ENCODE data around the gene ZNF281. TPM values are rescaled to one million over a fixed set of nuclear protein-coding genes. Genes with fewer than 3 reads are reported as not detected.

ZNF281 gene
- total RNA-seq, 1 experiment from 2014 or later: 47.7 TPM

GRCh38 chr1:200406161-200406797 lies 3.6 kb downstream of the ZNF281 start (continued):
- TF ChIP-seq KAT7 (CRISPR knock-in tag; IDR thresholded peaks at IDR 0.05; ENCODE audit: borderline replicate concordance) (no peak), USF2 (CRISPR knock-in tag; IDR thresholded peaks at IDR 0.05) (no peak), ERG (CRISPR knock-in tag; IDR thresholded peaks at IDR 0.05) (no peak)

- DNase-seq (ENCODE audit: low spot score) (no peak), ATAC-seq (no peak)
- TF ChIP-seq MAX (CRISPR knock-in tag; IDR thresholded peaks at IDR 0.05): no peak
- no peak for TF ChIP-seq E2F1 (CRISPR knock-in tag; IDR thresholded peaks at IDR 0.05)
- TF ChIP-seq NR3C1 (CRISPR knock-in tag; conservative IDR thresholded peaks at IDR 0.05; ENCODE audit: low read depth): no peak
- TF ChIP-seq ZNF263 (CRISPR knock-in tag; IDR thresholded peaks at IDR 0.05; ENCODE audit: low read depth): no peak
- no peak overlapping the region for H3K27ac Mint-ChIP-seq
- H3K4me1 Mint-ChIP-seq: peaks cover 77% of the 10 kb centered on the region
- H3K27me3 Mint-ChIP-seq (ENCODE audit: low read depth): no peaks in the 10 kb centered on the region
- peak overlapping the region; percentile 97 for H3K4me3 Mint-ChIP-seq
- ChIA-PET CTCF (no interaction called here), POLR2A (no interaction called here)
- H3K9me3 Mint-ChIP-seq: no peaks in the 10 kb centered on the region
- H3K36me3 Mint-ChIP-seq: peaks cover 52% of the 10 kb centered on the region
Measured at GRCh38 chr1:200405264-200405663, 4.6 kb downstream of the ZNF281 start.

- peaks cover 77% of the 10 kb centered on the region for H3K4me1 Mint-ChIP-seq
- H3K27ac Mint-ChIP-seq: peak overlapping the region; percentile 7; the same call in 1 of the 2 replicates
- H3K27me3 Mint-ChIP-seq (ENCODE audit: low read depth): no peaks in the 10 kb centered on the region
- H3K9me3 Mint-ChIP-seq: no peaks in the 10 kb centered on the region
- ChIA-PET CTCF (interaction anchor here (1.1 kb wide), 1 partner anchor 125 kb away, joined by 4 read pairs; no protein-coding TSS in a partner anchor), POLR2A (no interaction called here)
- ATAC-seq: no peak
- no peak overlapping the region; the same call in 1 of the 2 replicates for H3K4me3 Mint-ChIP-seq
- H3K36me3 Mint-ChIP-seq: peaks cover 28% of the 10 kb centered on the region
- no peak for DNase-seq (ENCODE audit: low spot score)
- TF ChIP-seq NFATC4 (CRISPR knock-in tag; IDR thresholded peaks at IDR 0.05): no peak
- no peak for TF ChIP-seq ZNF671 (CRISPR knock-in tag; IDR thresholded peaks at IDR 0.05)
- TF ChIP-seq ZNF281 (CRISPR knock-in tag; IDR thresholded peaks at IDR 0.05): no peak
- TF ChIP-seq ZNF232 (CRISPR knock-in tag; IDR thresholded peaks at IDR 0.05): no peak
- no peak for TF ChIP-seq CTCF (IDR thresholded peaks at IDR 0.05)
- TF ChIP-seq ZNF423 (CRISPR knock-in tag; IDR thresholded peaks at IDR 0.05): no peak
- no peak for TF ChIP-seq ARID4B (CRISPR knock-in tag; IDR thresholded peaks at IDR 0.05; ENCODE audit: borderline replicate concordance)
- TF ChIP-seq ATF3 (CRISPR knock-in tag; conservative IDR thresholded peaks at IDR 0.05): no peak
- TF ChIP-seq MAX (CRISPR knock-in tag; IDR thresholded peaks at IDR 0.05): no peak
- no peak for TF ChIP-seq ESRRA (CRISPR knock-in tag; IDR thresholded peaks at IDR 0.05; ENCODE audit: borderline replicate concordance)
- no peak for TF ChIP-seq ETV6 (CRISPR knock-in tag; IDR thresholded peaks at IDR 0.05)
- TF ChIP-seq IRF2 (CRISPR knock-in tag; IDR thresholded peaks at IDR 0.05; ENCODE audit: borderline replicate concordance, low read depth): no peak
- TF ChIP-seq MXD4 (CRISPR knock-in tag; IDR thresholded peaks at IDR 0.05; ENCODE audit: borderline replicate concordance): no peak
Measured at GRCh38 chr1:200401708-200402107, 8.1 kb downstream of the ZNF281 start.
